Thyroid gland (tissue), 4 donors: ENCODE measurements around the gene TMPRSS6. TPM values are rescaled to one million over a fixed set of nuclear protein-coding genes. Genes with fewer than 3 reads are reported as not detected.
"Not testable (repeated sequence)": the region's sequence is repeated elsewhere in the genome, so short reads cannot be mapped to it uniquely, and the experiment has no call there.

ENCODE experiments used
- DNase-seq, 2 donors: peaks; one replicate each; pipeline ENCODE4 v3.0.0-alpha.2; 2019
- H3K27ac ChIP-seq, 3 donors: fragments of 200-600 bp; sonication (generic); 1 replicate in 2 of 3; 2 replicates in 1 of 3; pipeline ENCODE4 v1.5.1; 2016 to 2019; ENCODE audit warnings: mild to moderate bottlenecking in 1 of 3, moderate library complexity in 1 of 3
- H3K27me3 ChIP-seq: fragments of 200-600 bp; sonication (generic); one replicate; pipeline ENCODE4 v1.5.1; 2019
- H3K36me3 ChIP-seq, 2 donors: fragments of 200-600 bp; sonication (generic); one replicate each; pipeline ENCODE4 v1.5.1; 2016 to 2019
- H3K4me1 ChIP-seq, 2 donors: fragments of 200-600 bp; sonication (generic); one replicate each; pipeline ENCODE4 v1.5.1; 2017 to 2019
- H3K4me3 ChIP-seq, 3 donors: fragments of 200-600 bp; sonication (generic); replicated peaks in 1 of 3; 1 replicate in 2 of 3; 2 replicates in 1 of 3; pipeline ENCODE4 v1.5.1; 2016; ENCODE audit warnings: mild to moderate bottlenecking in 1 of 3
- H3K9me3 ChIP-seq: fragments of 200-600 bp; sonication (generic); one replicate; pipeline ENCODE4 v1.5.1; 2017
- CTCF ChIP-seq, 6 experiments: fragments of 200-600 bp in 3 of 6; fragments of 450-650 bp in 3 of 6; sonication (generic) in 3 of 6; IDR thresholded peaks; one replicate each; pipeline ENCODE4 v1.5.1; 2016 to 2019; ENCODE audit warnings: antibody characterized with exemption in 6 of 6, mild to moderate bottlenecking in 2 of 6, inconsistent platforms in 1 of 6, moderate library complexity in 1 of 6
- POLR2A ChIP-seq, 2 donors: fragments of 450-650 bp; IDR thresholded peaks; one replicate each; pipeline ENCODE4 v1.6.1; 2017; ENCODE audit warnings: antibody characterized with exemption in 2 of 2, mild to moderate bottlenecking in 2 of 2, moderate library complexity in 1 of 2
- WGBS, 2 donors: methylation state at CpG; one replicate each; pipeline ENCODE4 v1.1.5; 2017; 5-methylcytosine and 5-hydroxymethylcytosine counted together
- intact Hi-C: fragments of 100-400 bp; cut with DNase I; formaldehyde crosslinking; loops from one replicate; pipeline ENCODE4 v1.15.1; 2023
- total RNA-seq, 4 donors: library from RNA; depleted of rRNA; stranded (reverse); fragments of >200 nt; gene quantifications; one replicate each; pipeline ENCODE4 v1.2.3, GENCODE V29; 2016

TMPRSS6 gene
- total RNA-seq, 4 donors from 2014 or later = 0.50 TPM; not detected in 3

GRCh38 chr22:37075822-37076433, 33.6 kb downstream of the TMPRSS6 start:
- no peaks in the 10 kb centered on the region for H3K27me3 ChIP-seq
- H3K4me3 ChIP-seq = no peak overlapping the region
- no peaks in the 10 kb centered on the region for H3K36me3 ChIP-seq
- 65 to 78% methylated on average over 9 of the region's 9 CpGs for WGBS, 2 donors
- no peaks in the 10 kb centered on the region for H3K4me1 ChIP-seq
- TF ChIP-seq CTCF (IDR thresholded peaks at IDR 0.05) = no peak
- TF ChIP-seq POLR2A (IDR thresholded peaks at IDR 0.05) = no peak
- intact Hi-C loops = no loop called here
- H3K9me3 ChIP-seq = no peaks in the 10 kb centered on the region
- DNase-seq = no peak
- H3K27ac ChIP-seq = no peak overlapping the region

- Histone ChIP-seq H3K27ac (no peak overlapping the region), H3K36me3 (no peaks in the 10 kb centered on the region), H3K4me3 (no peak overlapping the region), H3K9me3 (no peaks in the 10 kb centered on the region), H3K27me3 (no peaks in the 10 kb centered on the region), H3K4me1 (no peaks in the 10 kb centered on the region)
- no peak for DNase-seq
- intact Hi-C loops = no loop called here
- TF ChIP-seq CTCF (IDR thresholded peaks at IDR 0.05) (no peak), POLR2A (IDR thresholded peaks at IDR 0.05) (no peak)
- 58 to 80% methylated on average over 1 to 16 of the region's 17 CpGs for WGBS, 2 donors
These were observed 34.5 kb downstream of the TMPRSS6 start for GRCh38 chr22:37075046-37075445.

GRCh38 chr22:37074537-37074936, 35.0 kb downstream of the TMPRSS6 start:
- Histone ChIP-seq H3K27ac (no peak overlapping the region), H3K9me3 (no peaks in the 10 kb centered on the region), H3K27me3 (no peaks in the 10 kb centered on the region), H3K36me3 (no peaks in the 10 kb centered on the region), H3K4me3 (no peak overlapping the region), H3K4me1 (no peaks in the 10 kb centered on the region)
- TF ChIP-seq CTCF (IDR thresholded peaks at IDR 0.05) (no peak), POLR2A (IDR thresholded peaks at IDR 0.05) (no peak)
- intact Hi-C loops = no loop called here
- 76 to 77% methylated on average over 16 of the region's 16 CpGs for WGBS, 2 donors
- no peak for DNase-seq

GRCh38 chr22:37072673-37073072, 36.8 kb downstream of the TMPRSS6 start:
- Histone ChIP-seq H3K4me3 (no peak overlapping the region), H3K27me3 (no peaks in the 10 kb centered on the region), H3K9me3 (no peaks in the 10 kb centered on the region), H3K4me1 (no peaks in the 10 kb centered on the region), H3K27ac (no peak overlapping the region), H3K36me3 (no peaks in the 10 kb centered on the region)
- no peak for DNase-seq
- 89 to 92% methylated on average over 8 of the region's 8 CpGs for WGBS, 2 donors
- TF ChIP-seq POLR2A (IDR thresholded peaks at IDR 0.05) (no peak), CTCF (IDR thresholded peaks at IDR 0.05) (no peak)
- intact Hi-C loops = no loop called here

- H3K4me3 ChIP-seq, H3K27ac ChIP-seq, DNase-seq, H3K4me1 ChIP-seq, H3K27me3 ChIP-seq, intact Hi-C loops, H3K36me3 ChIP-seq, H3K9me3 ChIP-seq: not testable (repeated sequence)
- WGBS, 2 donors = 90 to 95% methylated on average over 5 of the region's 5 CpGs
These were observed 37.5 kb downstream of the TMPRSS6 start for GRCh38 chr22:37071850-37072592.
